ENCODE measurements around the gene VSIG10L. TPM values are rescaled to one million over a fixed set of nuclear protein-coding genes. Genes with fewer than 3 reads are reported as not detected.

The VSIG10L gene
- total RNA-seq, 2 donors from 2014 or later, result 0.78 to 1.3 TPM

DNA sequence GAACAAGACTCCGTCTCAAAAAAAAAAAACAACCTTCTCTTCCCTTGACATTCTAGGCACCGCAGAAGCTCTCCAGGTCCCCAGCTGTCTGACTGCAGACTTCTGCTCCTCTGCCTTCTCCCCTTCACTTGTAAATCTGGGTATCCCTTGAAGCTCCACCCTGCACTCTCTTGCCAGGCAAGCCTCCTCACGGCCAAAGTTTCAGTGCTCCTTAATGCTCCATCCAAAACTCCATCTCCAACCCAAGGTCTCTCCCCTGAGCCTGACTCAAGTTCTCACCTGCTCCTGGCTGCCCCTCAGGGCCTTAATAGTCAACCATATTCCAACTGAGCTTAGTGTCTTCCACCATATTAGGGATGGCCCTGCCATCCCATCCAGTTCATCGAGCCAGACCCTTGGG, 28.3 kb upstream of the VSIG10L start:
- Histone ChIP-seq H3K27me3 (no peaks in the 10 kb centered on the region), H3K4me3 (no peak overlapping the region), H3K27ac (no peak overlapping the region), H3K36me3 (replicated peaks in 1 of 2; ENCODE audit: insufficient read depth in 1 of 2, low read depth in 2 of 2) (no peaks in the 10 kb centered on the region), H3K9me3 (no peaks in the 10 kb centered on the region), H3K4me1 (peaks cover 15% of the 10 kb centered on the region)
- intact Hi-C loops (cut with DNase I), result no loop called here
- DNase-seq (no peak), ATAC-seq (no peak)
- 71 to 75% methylated on average over 4 of the region's 4 CpGs for WGBS, 2 donors
- no peak for TF ChIP-seq POLR2A (IDR thresholded peaks at IDR 0.05)
- TF ChIP-seq, protein P1, sequence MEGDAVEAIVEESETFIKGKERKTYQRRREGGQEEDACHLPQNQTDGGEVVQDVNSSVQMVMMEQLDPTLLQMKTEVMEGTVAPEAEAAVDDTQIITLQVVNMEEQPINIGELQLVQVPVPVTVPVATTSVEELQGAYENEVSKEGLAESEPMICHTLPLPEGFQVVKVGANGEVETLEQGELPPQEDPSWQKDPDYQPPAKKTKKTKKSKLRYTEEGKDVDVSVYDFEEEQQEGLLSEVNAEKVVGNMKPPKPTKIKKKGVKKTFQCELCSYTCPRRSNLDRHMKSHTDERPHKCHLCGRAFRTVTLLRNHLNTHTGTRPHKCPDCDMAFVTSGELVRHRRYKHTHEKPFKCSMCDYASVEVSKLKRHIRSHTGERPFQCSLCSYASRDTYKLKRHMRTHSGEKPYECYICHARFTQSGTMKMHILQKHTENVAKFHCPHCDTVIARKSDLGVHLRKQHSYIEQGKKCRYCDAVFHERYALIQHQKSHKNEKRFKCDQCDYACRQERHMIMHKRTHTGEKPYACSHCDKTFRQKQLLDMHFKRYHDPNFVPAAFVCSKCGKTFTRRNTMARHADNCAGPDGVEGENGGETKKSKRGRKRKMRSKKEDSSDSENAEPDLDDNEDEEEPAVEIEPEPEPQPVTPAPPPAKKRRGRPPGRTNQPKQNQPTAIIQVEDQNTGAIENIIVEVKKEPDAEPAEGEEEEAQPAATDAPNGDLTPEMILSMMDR (IDR thresholded peaks at IDR 0.05), result no peak

DNA sequence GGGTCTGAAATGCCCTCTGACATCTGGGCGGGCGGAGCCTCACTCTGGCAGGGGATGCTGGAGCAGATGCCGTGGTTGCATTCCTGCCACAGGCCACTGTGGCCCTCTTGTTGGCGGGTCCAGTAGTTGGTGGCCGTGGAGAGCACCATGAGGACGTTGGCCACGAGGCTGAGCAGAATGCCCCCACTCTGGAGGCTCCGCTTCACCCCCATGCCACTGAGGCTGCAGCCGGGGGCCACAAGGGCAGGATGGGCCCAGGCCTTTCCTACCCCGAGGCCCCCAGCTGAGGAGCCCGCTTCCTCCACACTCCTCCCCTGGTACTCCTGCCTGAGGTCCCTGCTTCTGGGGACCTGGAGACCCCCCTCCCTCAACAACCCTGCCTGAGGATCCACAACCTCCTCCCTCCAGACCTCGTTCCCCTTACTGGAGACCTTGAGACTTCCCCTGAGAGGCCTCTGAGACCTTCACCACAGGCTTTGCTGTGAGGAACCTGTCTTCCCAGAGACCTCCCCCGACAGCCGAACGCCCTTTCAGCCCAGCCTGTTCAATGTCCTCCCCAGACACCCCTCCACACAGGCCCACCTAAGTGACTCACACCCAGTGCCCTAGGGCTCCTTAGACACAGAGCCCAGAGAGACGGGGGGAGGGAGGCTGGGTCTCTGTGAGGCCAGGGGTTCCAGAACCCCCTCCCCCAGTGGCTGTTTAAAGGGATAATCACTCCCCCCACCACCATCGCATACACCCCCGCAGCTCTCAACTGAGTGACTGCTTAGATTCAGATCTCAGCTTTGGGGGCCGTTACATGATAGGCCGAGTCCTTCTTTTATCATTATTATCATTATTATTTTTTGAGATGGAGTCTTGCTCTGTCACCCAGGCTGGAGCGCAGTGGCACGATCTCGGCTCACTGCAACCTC, 26.7 kb upstream of the VSIG10L start, which contains the start of gene CLDND2:
Gene CLDND2, minus strand, starts transcription at position 638 of the 917 bp plus-strand sequence. Its CDS starts 426 bp downstream, at position 212.
- intact Hi-C loops (cut with DNase I), result no loop called here
- no peaks in the 10 kb centered on the region for H3K36me3 ChIP-seq (replicated peaks in 1 of 2; ENCODE audit: insufficient read depth in 1 of 2, low read depth in 2 of 2)
- ATAC-seq, result no peak
- H3K27me3 ChIP-seq, result no peaks in the 10 kb centered on the region
- DNase-seq, result no peak
- H3K4me3 ChIP-seq, result peak within 1 kb of the TSS in 1 of 2 donors; percentile 53
- H3K9me3 ChIP-seq, result no peaks in the 10 kb centered on the region
- H3K4me1 ChIP-seq, result peaks cover 30% of the 10 kb centered on the region
- H3K27ac ChIP-seq, result peak within 1 kb of the TSS; percentile 19 to 98 (median 64)
- 68 to 83% methylated on average over 9 to 23 of the region's 23 CpGs for WGBS, 2 donors
- no peak for TF ChIP-seq POLR2A (IDR thresholded peaks at IDR 0.05)
- TF ChIP-seq, protein P1 (IDR thresholded peaks at IDR 0.05), result no peak

DNA sequence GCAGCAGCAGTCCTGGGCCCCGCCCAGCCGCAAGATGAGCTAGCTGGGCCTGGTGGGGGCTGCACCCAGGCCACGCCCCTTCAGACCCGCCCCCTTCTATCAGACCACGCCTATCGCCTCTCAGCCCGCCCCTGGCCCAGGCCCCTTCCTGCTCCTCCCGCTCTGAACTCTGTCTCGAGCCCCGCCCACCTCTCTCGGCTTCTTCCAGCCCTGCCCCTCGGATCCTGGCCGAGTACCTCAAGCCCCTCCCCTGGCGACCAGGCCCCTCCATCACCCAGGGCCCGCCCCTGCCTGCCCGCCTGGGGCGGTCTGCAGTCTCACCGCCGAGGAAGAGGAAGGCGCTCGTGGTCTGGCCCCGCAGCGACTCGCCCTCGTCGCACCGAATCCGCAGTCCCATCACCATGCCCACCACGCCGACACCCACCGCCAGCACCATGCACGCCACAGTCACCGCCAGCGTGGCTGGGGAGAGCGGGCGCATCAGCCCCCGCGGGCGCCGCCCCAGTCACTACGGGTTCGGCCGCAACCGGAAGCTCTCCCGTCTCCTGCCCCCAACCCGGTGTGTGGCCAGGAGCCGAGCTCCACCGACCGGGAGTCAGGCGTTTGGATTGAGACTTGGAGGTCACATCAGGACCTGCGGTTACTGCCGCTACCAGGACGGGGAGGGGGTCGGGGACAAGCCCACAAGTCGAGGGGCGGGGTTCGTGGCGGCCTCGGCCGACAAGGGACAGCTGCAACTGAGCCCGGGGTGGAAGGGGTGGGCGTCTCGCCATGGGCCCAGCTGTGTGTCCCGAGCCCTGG, 25.8 kb upstream of the VSIG10L start:
- H3K4me3 ChIP-seq, result peak overlapping the region in 1 of 2 donors; percentile 53
- H3K27me3 ChIP-seq, result no peaks in the 10 kb centered on the region
- WGBS, 2 donors, result 0 to 2% methylated on average over 7 to 59 of the region's 64 CpGs
- no peaks in the 10 kb centered on the region for H3K9me3 ChIP-seq
- intact Hi-C loops (cut with DNase I), result no loop called here
- H3K27ac ChIP-seq, result peak overlapping the region; percentile 94 to 99 (median 98)
- peak in 1 of 3 donors; percentile 36 for TF ChIP-seq POLR2A (IDR thresholded peaks at IDR 0.05)
- TF ChIP-seq, protein P1 (IDR thresholded peaks at IDR 0.05), result no peak
- peaks cover 37% of the 10 kb centered on the region for H3K4me1 ChIP-seq
- DNase-seq (peak; percentile 98 to 99 (median 99)), ATAC-seq (peak; percentile 88)
- H3K36me3 ChIP-seq (replicated peaks in 1 of 2; ENCODE audit: insufficient read depth in 1 of 2, low read depth in 2 of 2), result no peaks in the 10 kb centered on the region

DNA sequence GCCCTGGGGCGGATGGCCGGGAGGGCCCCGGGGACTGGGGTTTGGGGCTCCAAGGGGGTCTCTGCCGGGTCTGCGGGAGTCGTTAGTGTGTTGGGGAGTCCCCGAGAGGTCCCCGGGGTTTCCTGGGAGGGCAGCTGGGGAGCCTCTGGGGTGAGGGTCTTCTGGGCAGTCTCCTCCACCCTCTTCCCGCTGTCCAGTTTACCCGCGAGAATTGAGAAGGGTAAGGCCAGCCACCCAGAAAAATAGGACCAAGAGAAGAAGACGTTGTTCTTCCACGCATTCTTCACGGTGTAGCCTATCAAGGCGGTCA, 25.3 kb upstream of the VSIG10L start:
- intact Hi-C loops (cut with DNase I), result no loop called here
- no peak for ATAC-seq
- TF ChIP-seq, protein P1 (IDR thresholded peaks at IDR 0.05), result no peak
- TF ChIP-seq POLR2A (IDR thresholded peaks at IDR 0.05), result peak; percentile 88 to 90 (median 89)
- H3K27me3 ChIP-seq, result no peaks in the 10 kb centered on the region
- 0 to 1% methylated on average over 6 to 15 of the region's 15 CpGs for WGBS, 2 donors
- no peak for DNase-seq
- H3K36me3 ChIP-seq (replicated peaks in 1 of 2; ENCODE audit: insufficient read depth in 1 of 2, low read depth in 2 of 2), result no peaks in the 10 kb centered on the region
- H3K27ac ChIP-seq, result peak overlapping the region; percentile 94 to 99 (median 98)
- H3K9me3 ChIP-seq, result no peaks in the 10 kb centered on the region
- H3K4me1 ChIP-seq, result peaks cover 43% of the 10 kb centered on the region
- peak overlapping the region; percentile 51 to 61 for H3K4me3 ChIP-seq

All from body of pancreas (tissue), 4 donors.